CD4-positive, CD25-positive, alpha-beta regulatory T cell (primary cell): ENCODE results near the gene OR2V1. TPM values are rescaled to one million over a fixed set of nuclear protein-coding genes. Genes with fewer than 3 reads are reported as not detected.

Experiments
- ATAC-seq, 2 donors: fragments of 150-1000 bp; cut with Tn5 transposase; one replicate each; pipeline ENCODE4 v1.10.0; 2021; ENCODE audit warnings: low read depth in 2 of 2, moderate number of reproducible peaks in 2 of 2, moderate library complexity in 1 of 2
- DNase-seq, 3 donors: peaks; one replicate each; pipeline versions ENCODE4 v3.0.0 to v3.0.0-alpha.2; 2012 to 2022; ENCODE audit warnings: mixed read lengths in 1 of 3
- H3K27ac ChIP-seq: one replicate; pipeline ENCODE4 v1.7.0; 2013; ENCODE audit warnings: mild to moderate bottlenecking, low read length; ENCODE audit not compliant: insufficient read depth, poor library complexity, severe bottlenecking
- H3K27me3 ChIP-seq: one replicate; pipeline ENCODE4 v1.7.0; 2013; ENCODE audit warnings: low read length; ENCODE audit not compliant: control insufficient read depth, insufficient read depth
- H3K36me3 ChIP-seq: one replicate; pipeline ENCODE4 v1.7.0; 2013; ENCODE audit warnings: mild to moderate bottlenecking, low read length, moderate library complexity; ENCODE audit not compliant: control insufficient read depth, insufficient read depth
- H3K4me1 ChIP-seq: 2 replicates; pipeline ENCODE4 v1.7.0; 2013; ENCODE audit warnings: mild to moderate bottlenecking, low read length; ENCODE audit not compliant: insufficient read depth, control insufficient read depth, poor library complexity, severe bottlenecking
- H3K4me3 ChIP-seq: one replicate; pipeline ENCODE4 v1.7.0; 2013; ENCODE audit warnings: low read depth, mild to moderate bottlenecking, low read length, moderate library complexity
- H3K9me3 ChIP-seq, 2 experiments: 1 replicate in 1 of 2; 2 replicates in 1 of 2; pipeline ENCODE4 v1.7.0; 2013; ENCODE audit warnings: low read length in 2 of 2, mild to moderate bottlenecking in 1 of 2, moderate library complexity in 1 of 2; ENCODE audit not compliant: control insufficient read depth in 2 of 2
- H3K27ac Mint-ChIP-seq, 3 donors: one replicate each; pipeline ENCODE4 v1.8.0; 2020 to 2022; ENCODE audit warnings: mild to moderate bottlenecking in 3 of 3, mixed read lengths in 3 of 3, moderate library complexity in 2 of 3
- H3K27me3 Mint-ChIP-seq: one replicate; pipeline ENCODE4 v1.8.0; 2022; ENCODE audit warnings: mild to moderate bottlenecking, mixed read lengths
- H3K36me3 Mint-ChIP-seq: one replicate; pipeline ENCODE4 v1.8.0; 2020; ENCODE audit warnings: mixed read lengths
- H3K4me1 Mint-ChIP-seq, 4 donors: one replicate each; pipeline ENCODE4 v1.8.0; 2020 to 2022; ENCODE audit warnings: mixed read lengths in 4 of 4, mild to moderate bottlenecking in 1 of 4
- H3K4me3 Mint-ChIP-seq, 4 donors: one replicate each; pipeline ENCODE4 v1.8.0; 2020 to 2022; ENCODE audit warnings: mild to moderate bottlenecking in 4 of 4, mixed read lengths in 4 of 4, moderate library complexity in 3 of 4
- H3K9me3 Mint-ChIP-seq, 7 donors: one replicate each; pipeline ENCODE4 v1.8.0; 2020 to 2022; ENCODE audit warnings: mixed read lengths in 7 of 7, mild to moderate bottlenecking in 3 of 7, moderate library complexity in 2 of 7
- polyA plus RNA-seq, 4 donors: library from polyadenylated mRNA; unstranded; fragments of 300-500 nt; fragmentation: Illumina TruSeq; gene quantifications; one replicate each; pipeline ENCODE4 v1.2.3, GENCODE V29; 2021
- total RNA-seq: library from RNA; stranded (reverse); gene quantifications from one replicate; pipeline ENCODE4 v1.2.3, GENCODE V29; 2022

OR2V1 gene
- total and polyA plus RNA-seq, 5 donors from 2014 or later: not detected

DNA sequence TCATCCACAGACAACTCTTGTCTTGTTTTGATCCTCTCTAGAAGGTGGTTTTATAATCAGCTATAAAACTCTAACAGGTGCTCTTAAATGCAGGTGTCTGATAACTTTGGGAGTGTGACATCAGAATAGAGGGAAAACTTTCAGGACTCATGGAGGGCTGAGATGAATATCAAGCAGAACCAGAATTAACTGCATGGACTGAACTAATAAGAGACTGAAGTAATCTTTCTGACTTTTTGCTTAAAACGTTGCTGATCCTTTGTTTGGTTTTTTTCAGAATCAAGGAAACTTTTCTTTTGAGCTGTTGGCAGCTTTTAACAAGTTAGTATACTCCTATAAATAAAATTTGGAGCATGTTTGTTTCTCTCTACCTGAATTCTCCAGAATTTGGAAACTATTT, 14.2 kb upstream of the OR2V1 start:
- Mint-ChIP-seq H3K4me3 (no peak overlapping the region), H3K27ac (no peak overlapping the region), H3K27me3 (peaks cover 54% of the 10 kb centered on the region), H3K4me1 (no peaks in the 10 kb centered on the region), H3K9me3 (peaks cover 1 to 10% (median 3%) of the 10 kb centered on the region in 7 donors), H3K36me3 (no peaks in the 10 kb centered on the region)
- no peaks in the 10 kb centered on the region for H3K36me3 ChIP-seq
- H3K4me3 ChIP-seq: no peak overlapping the region
- no peaks in the 10 kb centered on the region for H3K4me1 ChIP-seq
- H3K9me3 ChIP-seq: no peaks in the 10 kb centered on the region
- peaks cover 8% of the 10 kb centered on the region for H3K27me3 ChIP-seq
- DNase-seq: no peak
- no peak overlapping the region for H3K27ac ChIP-seq
- ATAC-seq: no peak

DNA sequence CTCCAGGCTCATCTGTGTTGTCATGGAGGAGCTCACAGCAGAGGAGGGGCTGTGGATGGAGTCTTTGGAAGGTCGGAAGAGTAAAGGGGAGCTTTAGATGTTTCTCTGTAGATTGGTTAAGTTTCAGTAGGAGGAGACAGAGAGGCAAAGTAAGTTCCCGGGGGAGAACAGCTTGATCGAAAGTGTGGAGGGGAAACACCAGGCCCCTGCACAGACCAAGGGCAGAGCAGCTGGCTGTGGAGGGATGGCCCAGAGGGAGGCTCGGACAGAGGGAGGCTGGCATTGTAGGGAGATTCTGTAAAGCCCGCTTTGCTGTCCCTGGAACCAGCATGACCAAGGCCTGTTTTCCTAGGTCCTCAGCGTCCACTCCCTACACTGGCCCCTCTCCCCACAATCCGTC, 11.1 kb upstream of the OR2V1 start:
- H3K4me1 ChIP-seq: no peaks in the 10 kb centered on the region
- DNase-seq (no peak), ATAC-seq (no peak)
- H3K4me3 ChIP-seq: no peak overlapping the region
- peaks cover 1 to 32% (median 12%) of the 10 kb centered on the region in 7 donors for H3K9me3 Mint-ChIP-seq
- peaks cover 4 to 6% of the 10 kb centered on the region in 2 experiments for H3K9me3 ChIP-seq
- H3K4me3 Mint-ChIP-seq: no peak overlapping the region
- H3K36me3 Mint-ChIP-seq: no peaks in the 10 kb centered on the region
- no peaks in the 10 kb centered on the region for H3K36me3 ChIP-seq
- peaks cover 40% of the 10 kb centered on the region for H3K27me3 Mint-ChIP-seq
- H3K27ac ChIP-seq: no peak overlapping the region
- H3K27me3 ChIP-seq: peaks cover 8% of the 10 kb centered on the region
- H3K27ac Mint-ChIP-seq: no peak overlapping the region
- H3K4me1 Mint-ChIP-seq: no peaks in the 10 kb centered on the region

GRCh38 chr5:181140766-181141165, 9.8 kb upstream of the OR2V1 start:
- H3K36me3 Mint-ChIP-seq: no peaks in the 10 kb centered on the region
- no peak overlapping the region for H3K27ac Mint-ChIP-seq
- peaks cover 36% of the 10 kb centered on the region for H3K27me3 Mint-ChIP-seq
- ATAC-seq: no peak
- no peaks in the 10 kb centered on the region for H3K4me1 Mint-ChIP-seq
- Histone ChIP-seq H3K36me3 (no peaks in the 10 kb centered on the region), H3K27ac (no peak overlapping the region), H3K4me3 (no peak overlapping the region), H3K27me3 (peaks cover 8% of the 10 kb centered on the region), H3K9me3 (peaks cover 4 to 8% of the 10 kb centered on the region in 2 experiments), H3K4me1 (no peaks in the 10 kb centered on the region)
- no peak for DNase-seq
- H3K9me3 Mint-ChIP-seq: peaks cover 0 to 32% (median 12%) of the 10 kb centered on the region in 7 donors
- H3K4me3 Mint-ChIP-seq: no peak overlapping the region

- Histone ChIP-seq H3K36me3 (no peaks in the 10 kb centered on the region), H3K27me3 (no peaks in the 10 kb centered on the region), H3K27ac (no peak overlapping the region), H3K4me3 (no peak overlapping the region), H3K4me1 (no peaks in the 10 kb centered on the region), H3K9me3 (peaks cover 4 to 8% of the 10 kb centered on the region in 2 experiments)
- peaks cover 5% of the 10 kb centered on the region for H3K36me3 Mint-ChIP-seq
- H3K27ac Mint-ChIP-seq: no peak overlapping the region
- no peak overlapping the region for H3K4me3 Mint-ChIP-seq
- H3K4me1 Mint-ChIP-seq: peaks cover 0 to 6% (median 0%) of the 10 kb centered on the region in 4 donors
- peaks cover 35% of the 10 kb centered on the region for H3K27me3 Mint-ChIP-seq
- DNase-seq (no peak), ATAC-seq (no peak)
- H3K9me3 Mint-ChIP-seq: peaks cover 2 to 33% (median 12%) of the 10 kb centered on the region in 7 donors
Observed at GRCh38 chr5:181138258-181138657, 7.3 kb upstream of the OR2V1 start.

DNA sequence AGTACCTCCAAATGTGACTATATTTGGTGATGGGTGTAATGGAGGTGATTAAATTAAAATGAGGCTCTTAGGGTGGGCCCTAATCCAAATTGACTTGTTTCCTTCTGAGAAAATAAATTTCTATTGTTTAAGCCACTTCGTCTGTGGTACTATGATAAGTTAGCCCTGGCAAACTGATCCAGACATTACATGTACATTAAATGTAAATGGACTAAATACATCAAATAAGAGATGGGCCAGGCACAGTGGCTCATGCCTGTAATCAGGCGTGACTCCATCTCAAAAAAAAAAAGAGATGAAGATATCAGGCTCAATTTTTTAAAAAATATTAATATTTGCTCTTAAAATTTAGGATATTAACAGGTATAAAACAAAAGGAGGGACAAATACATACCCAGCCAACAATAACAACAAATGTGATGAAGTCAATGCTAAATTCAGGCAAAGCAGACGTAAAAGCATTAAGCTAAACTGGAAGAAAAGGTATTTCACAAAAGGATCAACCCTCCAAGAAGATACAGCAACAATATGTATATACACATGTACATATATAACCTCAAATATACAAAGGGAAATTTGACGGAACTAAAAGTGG, 5.5 kb upstream of the OR2V1 start:
- peaks cover 5% of the 10 kb centered on the region for H3K36me3 Mint-ChIP-seq
- peaks cover 0 to 6% (median 0%) of the 10 kb centered on the region in 4 donors for H3K4me1 Mint-ChIP-seq
- no peak overlapping the region for H3K4me3 ChIP-seq
- H3K4me1 ChIP-seq: no peaks in the 10 kb centered on the region
- H3K27ac ChIP-seq: no peak overlapping the region
- ATAC-seq (no peak), DNase-seq (no peak)
- peaks cover 4 to 8% of the 10 kb centered on the region in 2 experiments for H3K9me3 ChIP-seq
- H3K9me3 Mint-ChIP-seq: peaks cover 4 to 33% (median 12%) of the 10 kb centered on the region in 7 donors
- H3K4me3 Mint-ChIP-seq: no peak overlapping the region
- H3K27me3 Mint-ChIP-seq: peaks cover 33% of the 10 kb centered on the region
- H3K27ac Mint-ChIP-seq: no peak overlapping the region
- H3K36me3 ChIP-seq: no peaks in the 10 kb centered on the region
- no peaks in the 10 kb centered on the region for H3K27me3 ChIP-seq

- Histone ChIP-seq H3K4me3 (no peak overlapping the region), H3K9me3 (peaks cover 4 to 8% of the 10 kb centered on the region in 2 experiments), H3K36me3 (no peaks in the 10 kb centered on the region), H3K27me3 (peaks cover 3% of the 10 kb centered on the region), H3K4me1 (no peaks in the 10 kb centered on the region), H3K27ac (no peak overlapping the region)
- DNase-seq: no peak
- Mint-ChIP-seq H3K36me3 (peaks cover 5% of the 10 kb centered on the region), H3K27ac (no peak overlapping the region), H3K4me3 (no peak overlapping the region), H3K9me3 (peaks cover 0 to 25% (median 6%) of the 10 kb centered on the region in 7 donors), H3K4me1 (peaks cover 0 to 6% (median 0%) of the 10 kb centered on the region in 4 donors), H3K27me3 (peaks cover 33% of the 10 kb centered on the region)
- ATAC-seq: no peak
Observed at GRCh38 chr5:181134259-181134658, 3.3 kb upstream of the OR2V1 start.

GRCh38 chr5:181133610-181134231, 2.8 kb upstream of the OR2V1 start:
- H3K27ac ChIP-seq: no peak overlapping the region
- peaks cover 3 to 4% of the 10 kb centered on the region in 2 experiments for H3K9me3 ChIP-seq
- no peak overlapping the region for H3K27ac Mint-ChIP-seq
- peaks cover 35% of the 10 kb centered on the region for H3K27me3 Mint-ChIP-seq
- H3K36me3 ChIP-seq: no peaks in the 10 kb centered on the region
- no peak overlapping the region for H3K4me3 Mint-ChIP-seq
- no peak for ATAC-seq
- no peaks in the 10 kb centered on the region for H3K4me1 ChIP-seq
- DNase-seq: no peak
- H3K4me1 Mint-ChIP-seq: peaks cover 0 to 6% (median 0%) of the 10 kb centered on the region in 4 donors
- H3K36me3 Mint-ChIP-seq: peaks cover 5% of the 10 kb centered on the region
- no peak overlapping the region for H3K4me3 ChIP-seq
- H3K27me3 ChIP-seq: peaks cover 3% of the 10 kb centered on the region
- H3K9me3 Mint-ChIP-seq: peaks cover 0 to 22% (median 5%) of the 10 kb centered on the region in 7 donors

DNA sequence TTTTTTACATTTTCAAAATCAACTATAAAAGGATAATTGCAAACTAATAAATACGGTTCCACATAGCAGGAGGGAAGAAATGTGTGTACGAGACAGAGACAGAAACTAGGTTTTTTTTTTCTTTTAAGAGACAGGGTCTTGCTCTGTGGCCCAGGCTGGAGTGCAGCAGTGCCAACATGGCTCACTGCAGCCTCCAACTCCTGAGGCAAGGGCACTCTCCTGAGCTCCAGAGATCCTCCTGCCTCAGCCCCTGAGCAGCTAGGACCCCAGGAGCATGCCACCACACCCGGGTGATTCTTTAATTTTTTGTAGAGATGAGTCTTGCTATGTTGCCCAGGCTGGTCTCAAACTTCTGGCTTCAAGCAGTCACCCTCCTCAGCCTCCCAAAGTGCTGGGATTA, 2.1 kb upstream of the OR2V1 start:
- Histone ChIP-seq H3K27me3 (peaks cover 3% of the 10 kb centered on the region), H3K27ac (no peak overlapping the region), H3K4me3 (no peak overlapping the region), H3K36me3 (no peaks in the 10 kb centered on the region), H3K9me3 (peaks cover 0 to 2% of the 10 kb centered on the region in 2 experiments), H3K4me1 (no peaks in the 10 kb centered on the region)
- Mint-ChIP-seq H3K9me3 (peaks cover 0 to 18% (median 5%) of the 10 kb centered on the region in 7 donors), H3K27ac (no peak overlapping the region), H3K36me3 (peaks cover 5% of the 10 kb centered on the region), H3K4me3 (no peak overlapping the region), H3K27me3 (peaks cover 41% of the 10 kb centered on the region), H3K4me1 (peaks cover 0 to 6% (median 0%) of the 10 kb centered on the region in 4 donors)
- DNase-seq (no peak), ATAC-seq (no peak)
